Ishikawa (cell line): ENCODE measurements around the gene CFAP107.

Source experiments
- CEBPB ChIP-seq: IDR thresholded peaks from 2 replicates; pipeline ENCODE4 v1.6.1; 2012
- CREB1 ChIP-seq: IDR thresholded peaks from 2 replicates; pipeline ENCODE4 v1.6.1; 2012; ENCODE audit warnings: low read depth
- EGR1 ChIP-seq: IDR thresholded peaks from 2 replicates; pipeline ENCODE4 v1.6.1; 2012
- EP300 ChIP-seq: IDR thresholded peaks from 2 replicates; pipeline ENCODE4 v1.6.1; 2012; ENCODE audit warnings: borderline replicate concordance
- FOXM1 ChIP-seq: IDR thresholded peaks from 2 replicates; pipeline ENCODE4 v1.6.1; 2012; ENCODE audit warnings: low read depth, borderline replicate concordance
- NFIC ChIP-seq: IDR thresholded peaks from 2 replicates; pipeline ENCODE4 v1.6.1; 2012
- RAD21 ChIP-seq: IDR thresholded peaks from 2 replicates; pipeline ENCODE4 v1.6.1; 2012; ENCODE audit warnings: low read depth
- REST ChIP-seq: IDR thresholded peaks from 2 replicates; pipeline ENCODE4 v1.6.1; 2012; ENCODE audit warnings: low read depth, mild to moderate bottlenecking
- TAF1 ChIP-seq: IDR thresholded peaks from 2 replicates; pipeline ENCODE4 v1.6.1; 2012; ENCODE audit warnings: low read depth, mild to moderate bottlenecking
- TCF12 ChIP-seq: IDR thresholded peaks from 2 replicates; pipeline ENCODE4 v1.6.1; 2012; ENCODE audit warnings: low read depth
- TEAD4 ChIP-seq: IDR thresholded peaks from 2 replicates; pipeline ENCODE4 v1.6.1; 2012
- YY1 ChIP-seq: IDR thresholded peaks from 2 replicates; pipeline ENCODE4 v1.6.1; 2012; ENCODE audit warnings: low read depth
- ZBTB7A ChIP-seq: IDR thresholded peaks from 2 replicates; pipeline ENCODE4 v1.6.1; 2012; ENCODE audit warnings: low read depth
- TF ChIP-seq, protein P1 (sequence below): IDR thresholded peaks from 2 replicates; pipeline ENCODE4 v1.6.1; 2012
- TF ChIP-seq, protein P2 (sequence below): IDR thresholded peaks from 2 replicates; pipeline ENCODE4 v1.6.1; 2012

The CFAP107 gene

DNA sequence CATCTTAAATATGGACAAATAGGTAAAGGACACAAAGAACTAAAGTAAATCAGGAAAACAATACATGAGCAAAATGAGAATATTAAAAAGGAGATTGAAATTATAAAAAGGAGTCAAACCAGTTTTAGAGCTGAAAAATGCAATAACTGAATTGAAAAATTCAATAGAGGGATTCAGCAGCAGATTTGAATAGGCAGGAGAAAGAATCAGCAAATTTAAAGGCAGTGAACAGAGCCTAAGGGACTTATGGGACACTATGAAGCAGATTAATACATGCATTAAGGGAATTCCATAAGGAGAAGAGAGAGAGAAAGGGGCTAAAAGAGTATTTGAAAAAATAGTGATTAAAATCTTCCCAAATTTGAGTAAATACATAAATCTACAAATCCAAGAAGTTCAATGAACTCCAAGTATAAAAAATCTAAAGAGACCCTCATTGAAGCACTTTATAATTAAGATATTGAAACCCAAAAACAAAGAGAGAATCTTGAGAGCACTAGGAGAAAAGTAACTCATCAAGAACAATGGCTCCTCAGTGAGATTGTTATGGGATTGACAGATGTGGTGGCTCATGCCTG lies 2.9 kb downstream of the CFAP107 start:
- TF ChIP-seq CREB1 = no peak
- no peak for TF ChIP-seq TCF12
- no peak for TF ChIP-seq CEBPB
- TF ChIP-seq RAD21 = no peak
- TF ChIP-seq REST = no peak
- TF ChIP-seq EGR1 = no peak
- no peak for TF ChIP-seq FOXM1
- TF ChIP-seq, protein P1, sequence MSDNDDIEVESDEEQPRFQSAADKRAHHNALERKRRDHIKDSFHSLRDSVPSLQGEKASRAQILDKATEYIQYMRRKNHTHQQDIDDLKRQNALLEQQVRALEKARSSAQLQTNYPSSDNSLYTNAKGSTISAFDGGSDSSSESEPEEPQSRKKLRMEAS = no peak
- no peak for TF ChIP-seq TEAD4
- no peak for TF ChIP-seq YY1
- no peak for TF ChIP-seq NFIC
- no peak for TF ChIP-seq TAF1
- TF ChIP-seq EP300 = no peak
- no peak for TF ChIP-seq ZBTB7A
- TF ChIP-seq, protein P2, sequence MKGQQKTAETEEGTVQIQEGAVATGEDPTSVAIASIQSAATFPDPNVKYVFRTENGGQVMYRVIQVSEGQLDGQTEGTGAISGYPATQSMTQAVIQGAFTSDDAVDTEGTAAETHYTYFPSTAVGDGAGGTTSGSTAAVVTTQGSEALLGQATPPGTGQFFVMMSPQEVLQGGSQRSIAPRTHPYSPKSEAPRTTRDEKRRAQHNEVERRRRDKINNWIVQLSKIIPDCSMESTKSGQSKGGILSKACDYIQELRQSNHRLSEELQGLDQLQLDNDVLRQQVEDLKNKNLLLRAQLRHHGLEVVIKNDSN = no peak

- TF ChIP-seq TAF1 (no peak), CEBPB (peak; percentile 41; the same call in 1 of the 2 replicates)
Observed at GRCh38 chr1:12754738-12755137, 8.7 kb downstream of the CFAP107 start.

DNA sequence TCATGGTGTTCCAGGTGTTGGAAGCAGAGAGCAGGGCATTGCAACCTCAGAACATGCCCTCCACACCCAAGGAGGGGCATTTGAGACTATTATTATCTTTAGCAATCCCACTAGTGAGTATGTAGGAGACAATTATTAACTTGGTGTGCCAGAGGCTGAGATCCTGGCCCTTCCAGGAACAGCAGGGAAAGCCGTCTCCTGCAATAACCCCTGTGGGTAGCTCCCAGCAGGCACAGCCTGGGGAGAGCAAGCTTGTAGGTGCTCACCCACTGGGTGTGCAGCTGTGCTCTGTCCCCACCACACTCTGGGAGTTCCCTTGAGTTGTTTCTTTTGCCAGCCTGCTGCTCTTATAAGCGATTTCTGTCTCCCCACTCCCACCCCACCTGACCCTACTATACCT lies 10.3 kb downstream of the CFAP107 start:
- TF ChIP-seq CREB1 (no peak), CEBPB (no peak), RAD21 (no peak)
- TF ChIP-seq, protein P1 = no peak

- no peak for TF ChIP-seq YY1
- TF ChIP-seq, protein P2 = no peak
- no peak for TF ChIP-seq CREB1
- TF ChIP-seq NFIC = no peak
- no peak for TF ChIP-seq TAF1
- no peak for TF ChIP-seq TCF12
- no peak for TF ChIP-seq RAD21
- no peak for TF ChIP-seq TEAD4
- no peak for TF ChIP-seq REST
- TF ChIP-seq EP300 = no peak
Observed at GRCh38 chr1:12756768-12757413, 10.9 kb downstream of the CFAP107 start.

- TF ChIP-seq EGR1 (no peak), TAF1 (no peak), CEBPB (no peak), ZBTB7A (no peak)
Observed at GRCh38 chr1:12757836-12758235, 11.8 kb downstream of the CFAP107 start.

- TF ChIP-seq TAF1 (no peak), RAD21 (no peak), CREB1 (no peak), REST (no peak), NFIC (no peak), EP300 (no peak), TCF12 (no peak), ZBTB7A (no peak), CEBPB (no peak)
- TF ChIP-seq, protein P2 = no peak
- TF ChIP-seq, protein P1 = no peak
Observed at GRCh38 chr1:12760256-12760795, 14.3 kb downstream of the CFAP107 start.
